Fibroblast of lung (primary cell): ENCODE data around the gene EBLN2.

Source experiments
- CTCF ChIP-seq, 2 donors: IDR thresholded peaks in 1 of 2; conservative IDR thresholded peaks in 1 of 2; 1 replicate in 1 of 2; 2 replicates in 1 of 2; pipeline ENCODE4 v1.5.1; 2011 to 2012; ENCODE audit warnings: low read length in 2 of 2, control low read depth in 1 of 2, inconsistent platforms in 1 of 2, low read depth in 1 of 2, mild to moderate bottlenecking in 1 of 2
- EZH2 ChIP-seq: IDR thresholded peaks from 2 replicates; pipeline ENCODE4 v1.5.1; 2012; ENCODE audit warnings: low read length, control low read depth, mild to moderate bottlenecking; ENCODE audit errors: missing control alignments

DNA sequence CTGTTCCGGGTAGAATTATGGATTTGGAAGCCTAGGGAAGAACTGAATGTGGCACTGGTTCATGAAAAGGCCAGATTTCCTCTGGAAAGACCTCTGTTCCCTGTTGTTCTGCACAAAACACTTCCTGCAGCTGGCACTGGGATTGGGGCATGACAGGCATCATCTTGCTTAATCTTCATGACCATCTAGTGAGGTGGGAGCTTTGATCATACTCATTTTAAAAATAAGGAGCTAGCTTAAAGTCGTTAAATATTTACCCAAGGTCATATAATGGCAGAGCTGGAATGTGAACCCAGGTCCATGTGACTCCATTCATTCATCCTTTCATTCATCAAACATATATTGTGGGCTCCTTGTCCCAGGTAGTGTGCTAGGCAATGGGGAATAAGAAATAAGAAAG lies 40.4 kb downstream of the EBLN2 start:
- TF ChIP-seq CTCF (conservative IDR thresholded peaks at IDR 0.05 in 1 of 2, IDR thresholded peaks at IDR 0.05 in 1 of 2; ENCODE audit: low read depth in 1 of 2, low read length in 2 of 2), result no peak
- no peak for TF ChIP-seq EZH2
